Bronchial epithelial cell (primary cell): Measurements from ENCODE around the gene FAM222A. TPM values are rescaled to one million over a fixed set of nuclear protein-coding genes. Genes with fewer than 3 reads are reported as not detected.
A peak's percentile ranks its signal among the peaks of the same experiment; 100 is the strongest.

ENCODE experiments used
- DNase-seq: peaks from one replicate; pipeline ENCODE4 v3.0.0-alpha.2; 2010; ENCODE audit warnings: low read depth
- FAIRE-seq: peaks from 2 replicates; lab custom pipeline; 2011; peaks lifted over from hg19 to GRCh38; lab: Jason Lieb, UNC
- H3K27me3 ChIP-seq: 2 replicates; pipeline ENCODE4 v1.5.1; 2011; ENCODE audit warnings: low read length; ENCODE audit not compliant: control insufficient read depth, insufficient read depth
- H3K36me3 ChIP-seq: 2 replicates; pipeline ENCODE4 v1.5.1; 2011; ENCODE audit warnings: low read length; ENCODE audit not compliant: control insufficient read depth, insufficient read depth
- H3K4me3 ChIP-seq: 2 replicates; pipeline ENCODE4 v1.5.1; 2011; ENCODE audit warnings: mild to moderate bottlenecking, low read depth, low read length, control low read depth
- CTCF ChIP-seq: IDR thresholded peaks from 2 replicates; pipeline ENCODE4 v1.5.1; 2011; ENCODE audit warnings: mild to moderate bottlenecking, moderate library complexity, low read length, control low read depth, inconsistent platforms; ENCODE audit not compliant: insufficient read depth, severe bottlenecking
- total RNA-seq: library from RNA; depleted of rRNA; stranded (reverse); fragments of >200 nt; gene quantifications from 2 replicates; pipeline ENCODE4 v1.2.1, GENCODE V29; 2014

FAM222A gene
- total RNA-seq, 1 donor from 2014 or later, result not detected

GRCh38 chr12:109721276-109721675 lies 7.7 kb downstream of the FAM222A start:
- Histone ChIP-seq H3K36me3 (no peaks in the 10 kb centered on the region), H3K4me3 (no peak overlapping the region), H3K27me3 (peaks cover 8% of the 10 kb centered on the region)
- FAIRE-seq (no peak), DNase-seq (no peak)
- no peak for TF ChIP-seq CTCF

- DNase-seq, result no peak
- Histone ChIP-seq H3K27me3 (peaks cover 5% of the 10 kb centered on the region), H3K36me3 (no peaks in the 10 kb centered on the region), H3K4me3 (no peak overlapping the region)
- FAIRE-seq, result peak; percentile 18
- TF ChIP-seq CTCF, result no peak
Measured at GRCh38 chr12:109722022-109722720, 8.5 kb downstream of the FAM222A start.

GRCh38 chr12:109722721-109723094 lies 9.1 kb downstream of the FAM222A start:
- no peak overlapping the region for H3K4me3 ChIP-seq
- FAIRE-seq (no peak), DNase-seq (no peak)
- peaks cover 2% of the 10 kb centered on the region for H3K27me3 ChIP-seq
- no peaks in the 10 kb centered on the region for H3K36me3 ChIP-seq
- no peak for TF ChIP-seq CTCF

GRCh38 chr12:109723311-109723881 lies 9.8 kb downstream of the FAM222A start:
- Histone ChIP-seq H3K4me3 (no peak overlapping the region), H3K36me3 (no peaks in the 10 kb centered on the region), H3K27me3 (no peaks in the 10 kb centered on the region)
- no peak for TF ChIP-seq CTCF
- FAIRE-seq, result no peak
- DNase-seq, result no peak

GRCh38 chr12:109724321-109724892 lies 10.8 kb downstream of the FAM222A start:
- FAIRE-seq, result no peak

More at GRCh38 chr12:109724321-109724892, 10.8 kb downstream of the FAM222A start:
- no peak for DNase-seq
- H3K4me3 ChIP-seq, result no peak overlapping the region
- no peaks in the 10 kb centered on the region for H3K27me3 ChIP-seq
- no peaks in the 10 kb centered on the region for H3K36me3 ChIP-seq
- TF ChIP-seq CTCF, result no peak
